Ascending aorta (tissue), 2 donors: Measurements from ENCODE around the gene ITIH3. TPM values are rescaled to one million over a fixed set of nuclear protein-coding genes. Genes with fewer than 3 reads are reported as not detected.

Experiments used
- DNase-seq, 2 donors: peaks; one replicate each; pipeline ENCODE4 v3.0.0-alpha.2; 2019; ENCODE audit warnings: low spot score in 2 of 2
- H3K27ac ChIP-seq, 2 donors: fragments of 200-600 bp; sonication (generic); one replicate each; pipeline ENCODE4 v1.5.1; 2016 to 2017; ENCODE audit warnings: mild to moderate bottlenecking in 1 of 2
- H3K27me3 ChIP-seq: fragments of 200-600 bp; sonication (generic); one replicate; pipeline ENCODE4 v1.5.1; 2017
- H3K36me3 ChIP-seq, 2 donors: fragments of 200-600 bp; sonication (generic); one replicate each; pipeline ENCODE4 v1.5.1; 2016
- H3K4me1 ChIP-seq, 2 donors: fragments of 200-600 bp; sonication (generic); one replicate each; pipeline ENCODE4 v1.5.1; 2016 to 2017; ENCODE audit warnings: mild to moderate bottlenecking in 1 of 2
- H3K4me3 ChIP-seq, 2 donors: fragments of 200-600 bp; sonication (generic); one replicate each; pipeline ENCODE4 v1.5.1; 2016 to 2017; ENCODE audit warnings: mild to moderate bottlenecking in 1 of 2
- H3K9me3 ChIP-seq, 2 donors: fragments of 200-600 bp; sonication (generic); one replicate each; pipeline ENCODE4 v1.5.1; 2016
- CTCF ChIP-seq, 3 experiments: fragments of 200-600 bp in 2 of 3; fragments of 450-650 bp in 1 of 3; sonication (generic) in 2 of 3; IDR thresholded peaks; one replicate each; pipeline ENCODE4 v1.5.1; 2016 to 2019; ENCODE audit warnings: antibody characterized with exemption in 3 of 3, mild to moderate bottlenecking in 1 of 3, moderate library complexity in 1 of 3
- intact Hi-C: fragments of 100-400 bp; cut with DNase I; formaldehyde crosslinking; loops from one replicate; pipeline ENCODE4 v1.15.1; 2023
- total RNA-seq: library from RNA; depleted of rRNA; stranded (reverse); fragments of >200 nt; gene quantifications from one replicate; pipeline ENCODE4 v1.1.0, GENCODE V29; 2016

The ITIH3 gene
- total RNA-seq, 1 donor from 2014 or later = 38.3 TPM

- H3K27ac ChIP-seq = no peak overlapping the region
- no peaks in the 10 kb centered on the region for H3K36me3 ChIP-seq
- H3K4me3 ChIP-seq = no peak overlapping the region
- intact Hi-C loops = no loop called here
- no peak for DNase-seq
- TF ChIP-seq CTCF (IDR thresholded peaks at IDR 0.05) = no peak
- no peaks in the 10 kb centered on the region for H3K4me1 ChIP-seq
- H3K27me3 ChIP-seq = no peaks in the 10 kb centered on the region
- no peaks in the 10 kb centered on the region for H3K9me3 ChIP-seq
These were observed 6.6 kb upstream of the ITIH3 start for GRCh38 chr3:52787672-52788625.

- H3K27me3 ChIP-seq = no peaks in the 10 kb centered on the region
- intact Hi-C loops = no loop called here
- DNase-seq = no peak
- no peaks in the 10 kb centered on the region for H3K9me3 ChIP-seq
- H3K4me1 ChIP-seq = no peaks in the 10 kb centered on the region
- TF ChIP-seq CTCF (IDR thresholded peaks at IDR 0.05) = no peak
- H3K4me3 ChIP-seq = no peak overlapping the region
- no peaks in the 10 kb centered on the region for H3K36me3 ChIP-seq
- no peak overlapping the region for H3K27ac ChIP-seq
These were observed 5.5 kb upstream of the ITIH3 start for GRCh38 chr3:52788890-52789745.

GRCh38 chr3:52789746-52790040 is 4.9 kb upstream of the ITIH3 start:
- H3K4me1 ChIP-seq = no peaks in the 10 kb centered on the region
- H3K27ac ChIP-seq = no peak overlapping the region
- H3K27me3 ChIP-seq = no peaks in the 10 kb centered on the region
- no peak overlapping the region for H3K4me3 ChIP-seq
- H3K36me3 ChIP-seq = no peaks in the 10 kb centered on the region
- intact Hi-C loops = no loop called here
- TF ChIP-seq CTCF (IDR thresholded peaks at IDR 0.05) = no peak
- DNase-seq = no peak
- no peaks in the 10 kb centered on the region for H3K9me3 ChIP-seq

GRCh38 chr3:52790337-52790736 is 4.3 kb upstream of the ITIH3 start:
- no peak for DNase-seq

GRCh38 chr3:52790741-52791140 is 3.9 kb upstream of the ITIH3 start:
- intact Hi-C loops = no loop called here
- Histone ChIP-seq H3K27ac (no peak overlapping the region), H3K4me1 (no peaks in the 10 kb centered on the region), H3K9me3 (no peaks in the 10 kb centered on the region), H3K4me3 (no peak overlapping the region), H3K36me3 (no peaks in the 10 kb centered on the region), H3K27me3 (no peaks in the 10 kb centered on the region)
- TF ChIP-seq CTCF (IDR thresholded peaks at IDR 0.05) = no peak
- DNase-seq = no peak

More at GRCh38 chr3:52790337-52790736, 4.3 kb upstream of the ITIH3 start:
- Histone ChIP-seq H3K4me3 (no peak overlapping the region), H3K36me3 (no peaks in the 10 kb centered on the region), H3K27ac (no peak overlapping the region), H3K27me3 (no peaks in the 10 kb centered on the region), H3K9me3 (no peaks in the 10 kb centered on the region), H3K4me1 (no peaks in the 10 kb centered on the region)
- no peak for TF ChIP-seq CTCF (IDR thresholded peaks at IDR 0.05)
- intact Hi-C loops = no loop called here
